ENCODE measurements around the gene CORO7.

Gene CORO7

DNA sequence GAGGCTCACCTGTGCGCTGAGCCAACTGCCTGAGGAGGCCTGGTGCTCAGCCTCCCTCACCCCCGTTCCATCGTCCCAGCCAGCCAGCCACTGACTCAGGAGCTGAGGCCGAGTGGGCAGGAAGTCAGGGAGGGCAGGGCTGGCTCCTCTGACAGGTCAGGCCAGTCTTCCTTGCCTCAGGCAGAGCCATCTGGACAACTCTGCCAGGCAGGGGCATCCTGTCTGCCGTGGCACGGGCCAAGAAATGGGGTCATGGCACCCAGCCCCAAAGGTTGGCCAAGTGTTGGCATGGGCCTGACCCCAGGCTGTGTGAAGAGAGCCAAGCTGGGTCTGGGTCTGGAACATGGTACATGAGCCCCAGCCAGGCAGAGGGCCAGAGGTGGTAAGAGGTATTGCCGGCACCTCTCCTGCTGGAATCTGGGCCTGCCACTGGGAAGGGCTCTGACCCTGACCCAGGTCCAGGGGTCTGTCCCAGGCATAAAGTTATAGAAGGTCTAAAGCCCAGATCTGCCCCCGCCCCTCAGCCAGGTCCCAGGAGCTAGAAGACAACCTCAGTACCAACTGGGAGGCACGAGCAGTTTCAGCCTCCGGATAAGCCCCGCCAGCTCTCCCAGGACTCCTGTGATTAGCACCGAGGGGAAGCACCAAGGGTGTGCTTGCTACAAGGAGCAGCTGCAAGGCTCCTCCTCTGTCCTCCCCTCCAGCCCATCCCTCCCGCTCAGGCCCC, 47.2 kb downstream of the CORO7 start:
- DNase-seq = no peak

DNA sequence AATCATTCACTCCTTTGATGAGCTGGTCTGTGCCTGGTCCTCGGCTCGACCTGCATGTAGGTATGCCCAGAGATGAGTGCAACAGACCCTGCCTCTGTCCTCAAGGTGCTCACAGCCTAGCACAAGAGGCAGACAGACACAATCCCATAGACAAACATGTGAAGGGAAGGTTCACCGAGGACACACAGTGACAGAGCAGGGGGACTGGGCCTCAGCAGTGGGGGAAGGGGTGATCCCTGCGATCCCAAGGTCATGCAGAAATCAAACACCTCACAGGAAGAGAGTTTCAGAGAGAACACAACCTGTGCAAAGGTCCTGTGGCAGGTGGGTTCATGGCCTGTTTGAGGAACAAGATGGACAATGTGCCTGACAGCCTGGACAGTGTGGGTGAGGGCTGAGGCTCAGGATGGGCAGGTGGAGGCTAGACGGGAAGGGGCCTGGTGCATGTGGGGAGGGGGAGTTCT, 49.0 kb downstream of the CORO7 start:
- no peak for DNase-seq

DNA sequence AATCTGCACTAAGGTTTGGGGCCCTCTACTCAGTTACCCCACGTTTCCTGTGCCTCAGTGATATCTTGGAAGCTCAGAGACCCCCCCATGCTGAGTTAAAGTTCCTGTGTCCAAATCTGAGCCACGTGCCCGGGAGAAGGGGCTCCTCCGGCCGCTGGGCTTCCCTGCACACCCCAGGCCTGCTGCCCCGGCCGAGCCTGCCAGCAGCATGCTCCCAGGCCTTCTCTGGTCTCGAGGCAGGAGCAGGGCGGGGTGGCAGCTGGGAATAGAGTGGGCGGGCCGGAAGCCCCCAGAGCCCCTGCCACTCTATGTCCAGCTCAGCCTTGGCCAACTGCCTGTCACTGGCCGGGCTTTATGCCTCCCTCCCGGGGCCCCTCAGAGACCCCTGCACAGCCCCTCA, 50.4 kb downstream of the CORO7 start:
- no peak for DNase-seq

DNA sequence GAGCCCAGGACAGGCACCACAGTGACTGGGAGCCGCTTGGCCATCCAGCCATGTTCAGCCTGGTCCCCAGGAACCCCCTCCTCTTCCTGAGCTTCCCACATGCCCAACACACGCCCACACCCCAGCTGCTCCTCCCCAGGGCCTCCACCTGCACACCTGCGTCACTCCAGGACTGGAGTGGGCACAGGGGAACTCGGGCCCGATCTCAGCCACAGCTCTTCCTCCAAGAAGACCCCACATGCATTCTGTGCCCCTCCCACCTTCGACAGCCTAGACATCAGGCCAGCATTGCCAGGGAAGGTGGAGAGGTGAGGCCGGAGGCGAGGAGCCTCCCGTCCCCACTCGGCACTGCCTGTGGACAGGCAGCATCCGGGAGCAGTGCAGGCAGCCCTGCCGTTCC, 50.8 kb downstream of the CORO7 start:
- DNase-seq = no peak

GRCh38 chr16:4365014-4365406, 51.4 kb downstream of the CORO7 start:
- DNase-seq = no peak

- no peak for DNase-seq
These were observed 52.0 kb downstream of the CORO7 start for GRCh38 chr16:4364196-4365013.

DNA sequence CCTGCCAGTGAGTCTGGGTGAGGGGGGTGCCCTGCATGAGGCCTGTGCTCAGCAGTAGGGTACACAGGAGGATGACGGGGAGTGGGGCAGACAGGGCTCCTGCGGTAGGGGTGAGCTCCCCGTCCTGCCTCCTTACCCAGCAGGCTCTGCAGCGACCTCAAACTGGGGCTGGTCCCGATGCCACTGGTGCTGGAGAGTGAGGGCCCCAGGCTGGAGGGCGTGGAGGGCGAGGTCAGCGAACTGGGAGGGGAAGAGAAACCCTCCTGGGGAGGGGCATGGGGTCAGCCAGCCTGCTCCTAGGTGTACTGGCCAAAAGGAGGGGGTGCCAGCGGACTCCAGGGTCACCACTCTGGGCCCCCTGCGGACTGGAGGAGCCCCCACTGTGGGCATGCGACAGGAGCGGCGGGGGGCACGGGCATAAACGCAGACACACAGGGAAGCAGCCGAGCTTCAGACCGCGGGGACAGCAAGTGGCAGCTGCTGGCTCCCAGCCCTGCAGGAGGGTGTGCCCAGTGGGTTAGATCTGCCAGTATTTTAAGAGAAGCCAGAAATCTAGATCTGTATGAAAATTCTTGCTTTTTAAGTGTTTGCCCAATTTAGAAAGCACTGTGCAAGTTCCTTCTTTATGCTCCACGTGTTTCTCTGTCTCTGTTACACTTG, 53.8 kb downstream of the CORO7 start:
- DNase-seq = no peak

- no peak for DNase-seq
These were observed 54.5 kb downstream of the CORO7 start for GRCh38 chr16:4361944-4362311.

DNA sequence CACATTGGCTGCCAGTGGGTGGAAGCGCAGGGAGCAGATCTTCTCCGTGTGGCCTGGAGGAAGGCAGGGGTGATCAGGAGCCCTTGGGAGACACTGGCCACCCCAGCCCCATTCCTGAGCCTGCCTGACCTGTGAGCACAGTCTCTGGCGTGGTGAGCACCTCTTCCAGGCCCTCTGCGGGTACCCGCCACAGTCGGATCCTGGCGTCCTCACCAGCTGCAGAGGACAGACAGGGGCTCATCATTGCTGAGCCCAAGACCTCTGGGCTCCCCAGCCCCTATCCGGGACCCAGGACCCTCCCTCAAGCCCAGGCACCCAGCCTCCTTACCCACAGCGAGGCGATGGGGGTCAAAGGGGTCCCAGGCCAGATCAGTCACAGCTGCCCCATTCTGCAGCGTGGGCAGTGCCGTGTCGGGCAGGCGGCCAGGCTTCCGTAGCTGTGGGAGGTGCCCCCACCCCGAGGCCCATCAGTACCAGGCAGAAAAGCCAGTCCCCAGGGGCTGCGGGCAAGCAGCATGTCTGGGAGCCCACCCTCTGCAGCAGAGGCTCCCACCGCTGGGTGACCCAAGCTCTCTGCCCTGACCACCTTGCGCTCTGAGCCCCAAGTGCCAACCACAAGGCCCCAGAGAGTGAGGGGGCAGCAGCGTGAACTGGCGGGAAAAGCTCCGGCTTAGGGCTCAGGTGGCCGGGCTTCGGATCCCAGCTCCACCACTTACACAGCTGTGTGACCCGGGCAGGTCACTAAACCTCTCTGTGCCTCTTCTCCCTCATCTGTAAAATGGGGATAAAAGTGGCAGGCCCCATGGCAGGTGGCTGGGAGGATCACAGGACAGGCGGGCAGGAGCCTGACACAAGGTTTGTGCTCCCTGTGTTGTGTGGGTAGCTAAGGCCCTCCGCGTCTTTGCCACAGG, 55.1 kb downstream of the CORO7 start:
- DNase-seq = no peak

DNA sequence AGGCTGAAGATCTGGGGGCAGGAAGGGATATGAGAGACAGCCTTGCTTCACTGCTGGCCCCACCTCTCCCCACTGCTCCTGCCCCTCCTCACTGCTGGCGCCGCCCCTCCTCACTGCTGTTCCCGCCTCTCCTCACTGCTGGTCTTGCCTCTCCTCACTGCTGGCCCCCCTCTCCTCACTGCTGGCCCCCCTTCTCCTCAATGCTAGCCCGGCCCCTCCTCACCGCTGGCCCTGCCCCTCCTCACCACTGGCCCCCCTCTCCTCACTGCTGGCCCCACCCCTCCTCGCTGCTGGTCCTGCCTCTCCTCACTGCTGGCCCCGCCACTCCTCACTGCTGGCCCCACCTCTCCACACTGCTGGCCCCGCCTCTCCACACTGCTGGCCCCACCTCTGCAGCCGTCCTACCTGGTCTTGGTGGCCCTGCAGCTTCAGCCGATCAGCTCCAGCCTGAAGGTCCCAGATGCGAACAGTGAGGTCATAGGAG, 55.8 kb downstream of the CORO7 start:
- DNase-seq = no peak

GRCh38 chr16:4359914-4360313, 56.5 kb downstream of the CORO7 start:
- DNase-seq = no peak

DNA sequence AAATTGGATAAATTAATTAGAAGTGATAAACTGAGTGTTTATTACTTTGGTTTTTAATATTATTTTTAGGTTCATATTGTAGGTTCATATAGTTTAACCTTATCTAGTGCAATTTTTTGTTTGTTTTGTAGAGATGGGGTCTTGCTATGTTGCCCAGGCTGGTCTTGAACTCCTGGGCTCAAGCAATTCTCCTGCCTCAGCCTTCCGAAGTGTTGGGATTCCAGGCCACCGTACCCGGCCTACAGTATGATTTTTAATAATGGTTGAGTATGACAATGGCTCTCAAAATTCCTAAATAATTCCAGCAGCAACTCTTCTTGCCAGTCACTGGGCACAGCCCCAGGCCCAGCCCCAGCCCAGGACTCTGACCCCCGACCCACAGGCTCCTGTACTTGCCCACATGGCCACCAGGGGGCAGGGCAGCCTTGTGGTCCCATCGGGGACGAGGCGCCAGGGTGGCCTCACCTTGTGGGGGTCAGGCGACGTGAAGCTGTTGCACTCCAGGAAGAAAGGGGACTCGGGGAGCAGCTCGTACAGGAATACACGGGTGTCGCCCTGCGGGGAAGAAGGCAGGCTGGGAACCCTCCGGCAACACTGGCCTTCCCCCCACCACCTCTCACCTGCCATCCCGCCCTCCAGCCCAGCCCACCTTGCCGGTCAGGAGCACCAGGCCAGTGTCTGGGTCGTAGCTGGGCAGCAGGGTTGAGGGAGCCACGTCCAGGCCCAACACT, 57.4 kb downstream of the CORO7 start:
- peak; percentile 11 for DNase-seq

DNA sequence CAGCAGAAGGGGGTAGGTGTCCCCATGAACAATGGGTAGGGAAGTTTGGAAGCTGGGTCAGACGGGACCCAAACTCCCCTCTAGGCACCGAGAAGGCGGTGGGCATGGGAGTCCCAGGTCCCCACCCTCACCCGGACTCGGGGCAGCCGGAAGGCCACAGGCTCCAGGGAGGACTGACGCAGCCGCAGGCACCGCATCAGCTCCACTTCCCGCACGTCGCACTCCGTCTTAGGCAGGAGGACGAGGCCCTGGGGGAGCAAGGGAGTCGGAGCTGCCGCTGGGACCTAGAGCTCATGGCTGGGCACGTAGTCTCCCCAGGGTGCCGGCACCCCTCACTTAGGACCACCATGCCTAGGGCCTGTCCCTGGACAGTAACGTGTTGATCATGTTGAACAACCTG, 58.2 kb downstream of the CORO7 start:
- no peak for DNase-seq

GRCh38 chr16:4356820-4357219, 59.6 kb downstream of the CORO7 start:
- DNase-seq = no peak

DNA sequence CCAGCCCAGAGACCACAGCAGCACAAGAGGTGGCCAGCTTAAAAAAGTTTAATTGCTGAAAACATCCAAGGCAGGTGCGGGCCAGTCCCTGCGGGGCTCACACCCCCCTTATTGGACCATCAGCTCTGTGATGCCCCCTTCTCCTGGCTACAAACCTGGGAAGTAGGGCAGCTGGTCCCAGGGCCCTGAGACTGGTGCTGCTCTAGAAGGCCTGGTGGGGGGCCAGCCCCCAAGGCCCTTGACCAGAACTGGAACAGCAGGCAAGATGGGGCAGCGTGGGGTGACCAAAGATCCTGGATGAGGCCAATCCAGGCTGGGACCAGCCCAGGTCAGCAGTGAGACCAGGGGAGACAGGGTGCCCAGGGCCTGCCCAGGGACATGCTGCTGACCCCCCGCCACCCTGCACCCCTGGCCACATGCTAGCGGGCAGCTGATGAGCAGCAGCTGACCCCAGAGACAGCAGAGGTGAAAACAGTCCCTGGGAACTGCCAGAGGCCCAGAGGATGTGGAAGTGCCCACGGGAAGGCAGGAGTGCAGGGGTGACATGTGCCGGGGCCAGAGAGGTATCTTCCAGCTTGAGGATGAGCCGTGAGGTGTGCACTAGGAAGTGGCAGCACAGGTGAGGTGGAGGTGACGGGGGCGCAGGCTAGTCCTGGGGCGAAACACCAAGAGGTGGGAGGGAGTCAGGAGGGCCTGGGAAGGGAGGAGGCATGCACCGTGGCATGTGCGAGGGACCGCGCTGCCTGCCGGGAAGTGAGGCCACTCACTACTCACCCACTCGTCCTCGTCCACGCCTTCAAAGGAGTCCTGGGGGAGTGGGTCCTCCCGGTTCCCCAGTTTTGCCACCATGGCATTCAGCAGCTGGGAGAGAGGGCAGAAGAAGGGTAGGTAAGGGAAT, 61.6 kb downstream of the CORO7 start:
- DNase-seq = no peak

DNA sequence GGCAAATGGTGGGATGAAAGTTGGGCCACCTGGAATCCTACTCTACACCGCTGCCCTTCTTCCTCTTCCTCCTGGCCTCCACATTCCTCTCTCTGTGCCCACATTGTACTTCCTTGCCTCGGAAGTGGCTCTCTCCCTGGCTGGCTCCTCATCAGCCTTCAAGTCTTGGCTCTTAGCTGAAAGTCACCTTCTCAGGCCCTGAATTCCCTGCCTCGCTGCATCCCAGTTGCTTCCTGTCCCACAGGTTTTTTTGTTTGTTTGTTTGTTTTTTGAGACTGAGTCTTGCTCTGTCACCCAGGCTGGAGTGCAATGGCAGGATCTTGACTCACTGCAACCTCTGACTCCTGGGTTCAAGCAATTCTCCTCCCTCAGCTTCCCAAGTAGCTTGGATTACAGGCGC, 62.7 kb downstream of the CORO7 start:
- no peak for DNase-seq

DNA sequence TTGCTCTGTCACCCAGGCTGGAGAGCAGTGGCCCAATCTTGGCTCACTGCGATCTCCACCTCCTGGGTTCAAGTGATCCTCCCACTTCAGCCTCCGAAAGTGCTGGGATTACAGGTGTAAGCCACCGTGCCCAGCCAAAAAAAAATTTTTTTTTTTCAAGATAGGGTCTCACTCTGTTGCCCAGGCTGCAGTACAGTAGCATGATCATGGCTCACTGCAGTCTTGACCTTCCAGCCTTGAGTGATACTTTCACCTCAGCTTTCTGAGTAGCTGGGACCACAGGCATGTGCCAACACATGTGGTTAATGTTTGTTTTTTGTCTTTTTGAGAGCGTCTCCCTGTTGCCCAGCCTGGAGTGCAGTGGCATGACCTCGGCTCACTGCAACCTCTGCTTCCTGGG, 63.6 kb downstream of the CORO7 start:
- DNase-seq = no peak

DNA sequence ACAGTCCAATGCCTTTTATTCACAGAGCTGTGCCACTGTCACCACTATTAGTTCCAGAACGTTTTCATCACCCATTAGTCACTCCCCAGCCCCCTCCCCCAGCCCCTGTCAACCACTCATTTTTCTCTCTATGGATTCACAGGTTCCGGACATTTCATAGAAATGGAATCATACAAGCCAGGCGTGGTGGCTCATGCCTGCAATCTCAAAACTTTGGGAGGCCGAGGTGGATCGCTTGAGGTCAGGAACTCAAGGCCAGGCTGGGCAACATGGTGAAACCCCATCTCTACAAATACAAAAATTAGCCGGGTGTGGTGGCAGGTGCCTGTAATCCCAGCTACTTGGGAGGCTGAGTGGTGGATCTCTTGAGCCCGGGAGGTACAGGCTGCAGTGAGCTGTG, 64.5 kb downstream of the CORO7 start:
- DNase-seq = no peak

- DNase-seq = peak; percentile 95
These were observed 65.4 kb downstream of the CORO7 start, which contains the start of gene PAM16 for GRCh38 chr16:4350787-4351659. PAM16 (minus strand) TSS chr16:4351321; CDS start chr16:4351234, 87 bp downstream.

DNA sequence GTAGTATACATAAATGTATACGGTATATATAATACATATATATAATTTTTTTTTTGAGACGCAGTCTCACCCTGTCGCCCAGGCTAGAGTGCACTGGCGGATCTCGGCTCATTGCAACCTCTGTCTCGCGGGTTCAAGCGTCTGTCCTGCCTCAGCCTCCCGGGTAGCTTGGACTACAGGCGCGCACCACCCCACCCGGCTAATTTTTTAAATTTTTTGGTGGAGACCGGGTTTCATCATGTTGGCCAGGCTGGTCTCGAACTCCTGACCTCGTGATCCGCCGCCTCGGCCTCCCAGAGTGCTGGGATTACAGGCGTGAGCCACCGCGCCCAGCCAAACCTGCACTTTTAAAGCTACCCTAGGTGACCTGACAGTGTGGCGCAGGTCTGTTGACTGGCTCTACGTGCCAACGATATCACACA, 66.0 kb downstream of the CORO7 start:
- no peak for DNase-seq
